DND-41 (cell line): ENCODE data around the gene C16orf86.

Experiments
- ATAC-seq: fragments of 200-7000 bp; cut with Tn5 transposase; 3 replicates; pipeline ENCODE4 v1.9.1; 2021; ENCODE audit warnings: low read depth; ENCODE audit not compliant: insufficient read depth
- DNase-seq: peaks from one replicate; pipeline ENCODE4 v3.0.0-alpha.2; 2020
- H2AFZ ChIP-seq: 2 replicates; pipeline ENCODE4 v1.6.0; 2012; ENCODE audit warnings: low read depth, low read length
- H3K27ac ChIP-seq: 2 replicates; pipeline ENCODE4 v1.5.1; 2012; ENCODE audit warnings: low read length, inconsistent platforms
- H3K27me3 ChIP-seq: fragments of 200-600 bp; sonication (generic); 2 replicates; pipeline ENCODE4 v1.6.0; 2012; ENCODE audit warnings: low read length, mild to moderate bottlenecking, inconsistent platforms; ENCODE audit not compliant: insufficient read depth, poor library complexity
- H3K36me3 ChIP-seq: 2 replicates; pipeline ENCODE4 v1.5.1; 2012; ENCODE audit warnings: low read length, inconsistent platforms; ENCODE audit not compliant: insufficient read depth
- H3K4me1 ChIP-seq: 2 replicates; pipeline ENCODE4 v1.5.1; 2012; ENCODE audit warnings: mild to moderate bottlenecking, low read length; ENCODE audit not compliant: insufficient read depth
- H3K4me2 ChIP-seq: 2 replicates; pipeline ENCODE4 v1.6.0; 2012; ENCODE audit warnings: mild to moderate bottlenecking, moderate library complexity, low read length, inconsistent platforms; ENCODE audit not compliant: insufficient read depth
- H3K4me3 ChIP-seq, 2 experiments: fragments of 200-600 bp in 1 of 2; shearing (Covaris generic) in 1 of 2; 2 replicates each; pipeline ENCODE4 v1.5.1; 2012 to 2016; ENCODE audit warnings: inconsistent platforms in 2 of 2, low read length in 2 of 2, mild to moderate bottlenecking in 2 of 2, low read depth in 1 of 2, moderate library complexity in 1 of 2
- H3K79me2 ChIP-seq: 2 replicates; pipeline ENCODE4 v1.6.0; 2012; ENCODE audit warnings: low read length, inconsistent platforms; ENCODE audit not compliant: insufficient read depth
- H3K9ac ChIP-seq: 2 replicates; pipeline ENCODE4 v1.6.0; 2012; ENCODE audit warnings: low read depth, mild to moderate bottlenecking, inconsistent platforms, low read length, moderate library complexity
- H3K9me3 ChIP-seq: 2 replicates; pipeline ENCODE4 v1.5.1; 2012; ENCODE audit warnings: low read length, moderate library complexity, mild to moderate bottlenecking, inconsistent platforms; ENCODE audit not compliant: insufficient read depth, severe bottlenecking
- H4K20me1 ChIP-seq: 2 replicates; pipeline ENCODE4 v1.6.0; 2012; ENCODE audit warnings: low read length; ENCODE audit not compliant: insufficient read depth
- CTCF ChIP-seq: IDR thresholded peaks from 2 replicates; pipeline ENCODE4 v1.5.1; 2012; ENCODE audit warnings: borderline replicate concordance, low read length, moderate library complexity, mild to moderate bottlenecking; ENCODE audit not compliant: poor library complexity, severe bottlenecking; ENCODE audit errors: extremely low read depth
- EZH2 ChIP-seq: IDR thresholded peaks from 3 replicates; pipeline ENCODE4 v1.6.1; 2012; ENCODE audit warnings: borderline replicate concordance, low read depth, mild to moderate bottlenecking, moderate library complexity, low read length, inconsistent platforms; ENCODE audit not compliant: severe bottlenecking

Gene C16orf86

GRCh38 chr16:67714522-67714921 is 47.9 kb downstream of the C16orf86 start:
- TF ChIP-seq EZH2, result no peak
- no peak for TF ChIP-seq CTCF
- H3K27me3 ChIP-seq, result no peaks in the 10 kb centered on the region
- no peak overlapping the region for H2AFZ ChIP-seq
- no peak overlapping the region for H3K4me2 ChIP-seq
- 0 out of 2 replicates have a peak, but pooled peaks cover 6% of the 10 kb centered on the region for H4K20me1 ChIP-seq
- ATAC-seq, result no peak
- no peak overlapping the region for H3K27ac ChIP-seq
- no peak overlapping the region for H3K9ac ChIP-seq
- H3K79me2 ChIP-seq, result peaks cover 77% of the 10 kb centered on the region
- H3K4me3 ChIP-seq, result no peak overlapping the region
- H3K9me3 ChIP-seq, result no peaks in the 10 kb centered on the region
- no peak for DNase-seq
- H3K4me1 ChIP-seq, result peaks cover 22% of the 10 kb centered on the region
- H3K36me3 ChIP-seq, result no peaks in the 10 kb centered on the region

GRCh38 chr16:67716097-67716496 is 49.5 kb downstream of the C16orf86 start:
- Histone ChIP-seq H3K9ac (no peak overlapping the region), H3K4me1 (peaks cover 31% of the 10 kb centered on the region), H3K79me2 (peaks cover 66% of the 10 kb centered on the region), H3K4me2 (peak overlapping the region; percentile 17; the same call in 1 of the 2 replicates), H4K20me1 (0 out of 2 replicates have a peak, but pooled peaks cover 6% of the 10 kb centered on the region), H3K9me3 (no peaks in the 10 kb centered on the region), H3K4me3 (no peak overlapping the region), H3K36me3 (no peaks in the 10 kb centered on the region), H2AFZ (no peak overlapping the region), H3K27ac (no peak overlapping the region), H3K27me3 (no peaks in the 10 kb centered on the region)
- TF ChIP-seq CTCF (no peak), EZH2 (no peak)
- DNase-seq, result no peak
- no peak for ATAC-seq
